Measurements from ENCODE around the gene CEACAM1. TPM values are rescaled to one million over a fixed set of nuclear protein-coding genes. Genes with fewer than 3 reads are reported as not detected.

The CEACAM1 gene
- total RNA-seq (2022; extraction: Qiagen RNA extraction): 1.1 to 2.7 TPM (median 2.2 TPM) in 5 replicates

DNA sequence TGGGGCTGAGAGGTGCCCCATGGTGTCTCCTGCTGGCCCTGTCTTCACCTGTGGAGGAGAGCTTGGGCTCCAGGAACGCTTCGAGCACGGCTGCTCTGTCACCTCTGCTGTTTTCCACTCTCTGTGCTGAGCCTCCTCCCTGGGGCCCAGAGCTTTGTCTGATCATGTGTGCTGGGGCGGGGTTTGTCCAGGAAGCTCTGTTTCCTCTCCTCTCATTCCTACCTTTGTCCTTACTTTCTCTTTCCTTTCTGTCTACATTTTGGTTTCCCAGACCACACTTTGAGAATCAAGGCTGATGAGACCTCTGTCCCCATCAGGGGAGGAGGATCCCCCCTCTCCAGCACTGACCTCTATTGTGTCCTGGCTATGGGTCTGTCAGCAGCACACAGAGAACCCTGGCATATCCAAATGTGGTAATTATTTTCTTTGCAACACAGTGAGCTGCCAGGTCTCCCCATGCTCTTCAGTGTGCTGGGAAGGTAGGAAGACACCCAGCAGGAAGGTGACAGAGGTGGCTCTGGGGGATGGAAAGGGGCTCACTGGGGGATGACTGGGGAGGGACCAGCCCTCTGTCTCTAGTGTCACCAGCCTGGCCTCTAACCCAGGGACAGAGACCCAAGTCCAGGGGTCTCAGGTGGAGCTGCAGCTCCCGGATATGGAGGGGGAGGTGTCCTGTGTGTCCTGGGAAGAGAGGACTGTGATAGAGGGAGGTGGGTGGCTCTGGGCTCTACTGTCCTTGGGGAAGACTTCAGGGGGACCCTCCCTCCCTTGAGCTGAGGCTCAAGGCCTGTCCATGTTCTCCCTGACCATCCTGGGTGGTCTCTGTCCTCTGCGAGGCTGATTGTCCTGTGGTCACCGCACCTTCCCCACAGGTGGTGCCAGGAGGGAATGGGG lies at the start of gene CEACAM1:
CEACAM1 (minus strand) TSS at position 128 of the 894 bp plus-strand sequence; CDS start at position 21, 107 bp downstream.

Other genes with a start within 250 kb of the CEACAM1 start
- 3.4 to 4.5 TPM (median 3.6 TPM) in 5 replicates for gene PRR19, start 226.3 kb downstream of the CEACAM1 start, total RNA-seq (2022; extraction: Qiagen RNA extraction)
- 117 to 151 TPM (median 136 TPM) in 5 replicates for gene PAFAH1B3, start 225.9 kb downstream of the CEACAM1 start, total RNA-seq (2022; extraction: Qiagen RNA extraction)
- 2.2 to 4.2 TPM (median 3.6 TPM) in 5 replicates for gene TMEM145, start 215.2 kb downstream of the CEACAM1 start, total RNA-seq (2022; extraction: Qiagen RNA extraction)
- 19.7 to 32.1 TPM (median 27.4 TPM) in 5 replicates for gene MEGF8, start 202.8 kb downstream of the CEACAM1 start, total RNA-seq (2022; extraction: Qiagen RNA extraction)
- gene CNFN, start 138.2 kb downstream of the CEACAM1 start, total RNA-seq (2022; extraction: Qiagen RNA extraction): 39.9 to 48.7 TPM (median 42.0 TPM) in 5 replicates
- gene LIPE, start 101.1 kb downstream of the CEACAM1 start, total RNA-seq (2022; extraction: Qiagen RNA extraction): 1.4 to 2.1 TPM (median 1.6 TPM) in 5 replicates
- gene CXCL17, start 85.5 kb downstream of the CEACAM1 start, total RNA-seq (2022; extraction: Qiagen RNA extraction): 0.08 to 0.20 TPM (median 0.17 TPM) in 4 of 5 replicates, not detected in the other
- gene CEACAM8, start 66.4 kb upstream of the CEACAM1 start, total RNA-seq (2022; extraction: Qiagen RNA extraction): not detected in 5 replicates
- 0.07 to 0.15 TPM (median 0.08 TPM) in 5 replicates for gene PSG3, start 212.0 kb upstream of the CEACAM1 start, total RNA-seq (2022; extraction: Qiagen RNA extraction)
- gene PSG8, start 237.2 kb upstream of the CEACAM1 start, total RNA-seq (2022; extraction: Qiagen RNA extraction): 0.06 to 0.21 TPM (median 0.20 TPM) in 5 replicates

Data from A549 treated with dexamethasone at 1 μM for 4 hours (cell line).